B cell (primary cell): ENCODE measurements around the gene ST3GAL3.

Experiments
- EZH2 ChIP-seq: IDR thresholded peaks from 2 replicates; pipeline ENCODE4 v1.6.1; 2012; ENCODE audit warnings: borderline replicate concordance, low read depth, mild to moderate bottlenecking, moderate library complexity, low read length; ENCODE audit not compliant: insufficient read depth, poor library complexity, severe bottlenecking
- TF ChIP-seq, protein P1 (sequence below): fragments of 200-600 bp; IDR thresholded peaks from one replicate; pipeline ENCODE4 v1.8.0; 2022; ENCODE audit warnings: antibody characterized with exemption, mild to moderate bottlenecking

DNA sequence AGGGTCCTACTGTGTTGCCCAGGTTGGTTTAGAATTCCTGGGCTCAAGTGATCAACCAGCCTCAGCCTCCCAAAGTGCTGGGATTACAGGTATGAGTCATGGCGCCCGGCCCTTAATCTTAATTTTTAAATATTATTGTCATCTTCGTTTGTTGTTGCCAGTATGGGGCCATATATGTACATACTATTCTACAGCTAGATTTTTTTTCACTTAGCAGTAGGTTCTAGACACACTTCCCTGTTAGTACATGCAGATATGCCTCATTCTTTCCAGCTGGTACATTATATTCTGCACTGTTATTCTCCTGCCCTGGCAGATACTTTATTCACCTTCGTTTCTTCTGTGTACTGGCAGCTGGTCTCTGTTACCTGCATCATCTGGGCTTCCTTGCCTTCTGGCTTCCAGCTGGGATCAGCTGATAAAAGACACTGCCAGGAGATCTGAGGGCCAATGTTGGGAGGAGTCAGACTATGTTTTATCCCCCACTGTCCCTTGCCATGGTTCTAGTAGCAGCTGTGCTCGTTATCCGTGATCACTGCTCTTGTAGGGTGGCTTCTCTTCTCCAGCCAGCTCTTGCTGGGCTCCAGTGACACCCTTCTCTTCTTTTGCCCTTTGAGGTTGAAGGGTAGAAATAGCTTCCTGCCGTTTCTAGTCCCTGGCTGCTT, 24.7 kb downstream of the ST3GAL3 start:
- TF ChIP-seq, protein P1, sequence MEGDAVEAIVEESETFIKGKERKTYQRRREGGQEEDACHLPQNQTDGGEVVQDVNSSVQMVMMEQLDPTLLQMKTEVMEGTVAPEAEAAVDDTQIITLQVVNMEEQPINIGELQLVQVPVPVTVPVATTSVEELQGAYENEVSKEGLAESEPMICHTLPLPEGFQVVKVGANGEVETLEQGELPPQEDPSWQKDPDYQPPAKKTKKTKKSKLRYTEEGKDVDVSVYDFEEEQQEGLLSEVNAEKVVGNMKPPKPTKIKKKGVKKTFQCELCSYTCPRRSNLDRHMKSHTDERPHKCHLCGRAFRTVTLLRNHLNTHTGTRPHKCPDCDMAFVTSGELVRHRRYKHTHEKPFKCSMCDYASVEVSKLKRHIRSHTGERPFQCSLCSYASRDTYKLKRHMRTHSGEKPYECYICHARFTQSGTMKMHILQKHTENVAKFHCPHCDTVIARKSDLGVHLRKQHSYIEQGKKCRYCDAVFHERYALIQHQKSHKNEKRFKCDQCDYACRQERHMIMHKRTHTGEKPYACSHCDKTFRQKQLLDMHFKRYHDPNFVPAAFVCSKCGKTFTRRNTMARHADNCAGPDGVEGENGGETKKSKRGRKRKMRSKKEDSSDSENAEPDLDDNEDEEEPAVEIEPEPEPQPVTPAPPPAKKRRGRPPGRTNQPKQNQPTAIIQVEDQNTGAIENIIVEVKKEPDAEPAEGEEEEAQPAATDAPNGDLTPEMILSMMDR = no peak
- TF ChIP-seq EZH2 = no peak
